NCI-H2227 treated with DMSO at 0.1 percent for 48 hours (cell line): Measurements from ENCODE around the gene AMZ1.
"Not testable (repeated sequence)": the region's sequence is repeated elsewhere in the genome, so short reads cannot be mapped to it uniquely, and the experiment has no call there.

Experiments
- DNase-seq: peaks from one replicate; lab custom pipeline; 2025; lab: John Stamatoyannopoulos, UW

AMZ1 gene

GRCh38 chr7:2729031-2729892, 41.3 kb downstream of the AMZ1 start:
- DNase-seq, result no peak

GRCh38 chr7:2729893-2730716, 42.1 kb downstream of the AMZ1 start:
- no peak for DNase-seq

- DNase-seq, result no peak
Observed at GRCh38 chr7:2730846-2731770, 43.1 kb downstream of the AMZ1 start.

GRCh38 chr7:2732388-2732787, 44.4 kb downstream of the AMZ1 start:
- no peak for DNase-seq

GRCh38 chr7:2732959-2733584, 45.1 kb downstream of the AMZ1 start:
- DNase-seq, result no peak

- no peak for DNase-seq
Observed at GRCh38 chr7:2734084-2734686, 46.2 kb downstream of the AMZ1 start.

GRCh38 chr7:2734751-2735571, 47.0 kb downstream of the AMZ1 start:
- no peak for DNase-seq

GRCh38 chr7:2735744-2736143, 47.7 kb downstream of the AMZ1 start:
- no peak for DNase-seq

- no peak for DNase-seq
Observed at GRCh38 chr7:2736411-2736914, 48.5 kb downstream of the AMZ1 start.

GRCh38 chr7:2737005-2737743, 49.2 kb downstream of the AMZ1 start:
- not testable (repeated sequence) for DNase-seq

- DNase-seq, result no peak
Observed at GRCh38 chr7:2737771-2738540, 50.0 kb downstream of the AMZ1 start.

- no peak for DNase-seq
Observed at GRCh38 chr7:2738766-2739549, 51.0 kb downstream of the AMZ1 start.

- not testable (repeated sequence) for DNase-seq
Observed at GRCh38 chr7:2743523-2744185, 55.7 kb downstream of the AMZ1 start.

GRCh38 chr7:2748684-2749083, 60.7 kb downstream of the AMZ1 start:
- not testable (repeated sequence) for DNase-seq

GRCh38 chr7:2750004-2750407, 62.0 kb downstream of the AMZ1 start:
- DNase-seq, result no peak

- no peak for DNase-seq
Observed at GRCh38 chr7:2751086-2751485, 63.1 kb downstream of the AMZ1 start.

- no peak for DNase-seq
Observed at GRCh38 chr7:2753148-2753547, 65.1 kb downstream of the AMZ1 start.
